Measurements from ENCODE around the gene SH2D3A. TPM values are rescaled to one million over a fixed set of nuclear protein-coding genes. Genes with fewer than 3 reads are reported as not detected.

Gene SH2D3A
- total RNA-seq, 4 donors from 2014 or later = 41.4 to 127 (median 55.5) TPM

DNA sequence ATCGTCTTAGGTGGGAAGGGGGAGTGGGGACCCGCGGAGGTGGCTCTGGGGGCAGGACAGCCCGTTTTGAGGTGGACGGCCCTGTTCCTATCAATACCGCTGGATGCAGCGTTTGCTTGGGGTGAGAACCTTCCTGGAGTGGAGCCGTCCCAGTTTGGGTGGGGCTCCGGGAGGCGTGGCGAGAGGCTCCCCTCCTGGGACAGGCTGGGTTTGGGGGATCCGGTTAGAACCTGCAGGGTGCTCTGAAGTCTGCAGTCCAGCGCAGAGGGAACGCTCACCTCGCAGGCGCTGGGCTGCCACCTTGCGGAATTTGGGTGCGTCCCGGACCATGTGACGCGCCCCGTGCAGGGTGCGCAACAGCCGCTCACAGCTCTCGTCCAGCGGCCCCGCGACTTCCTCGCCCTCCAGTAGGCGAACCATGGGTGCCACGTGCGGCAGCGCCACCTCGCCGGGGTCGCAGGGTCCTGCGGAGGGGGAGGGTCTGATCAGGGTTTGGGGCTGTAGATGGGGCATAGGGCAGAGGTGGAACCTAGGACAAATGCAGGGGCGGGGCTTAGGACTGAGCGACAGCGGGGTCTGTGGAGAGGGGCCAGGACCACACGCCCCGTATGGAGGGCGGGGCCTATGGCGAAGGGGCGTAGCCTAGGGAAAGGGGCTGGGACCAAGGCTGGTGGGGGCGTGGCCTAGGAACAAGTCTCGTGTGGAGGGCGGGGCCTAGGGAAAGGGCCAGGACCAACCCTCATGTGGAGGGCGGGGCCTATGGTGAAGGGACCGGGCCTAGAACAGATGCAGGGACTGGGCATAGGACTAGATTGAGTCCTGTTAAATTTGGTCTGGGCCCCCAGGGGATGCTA is 13.8 kb downstream of the SH2D3A start:
- H3K4me3 ChIP-seq = peak overlapping the region in 3 of 4 donors; percentile 5 to 37 (median 29)
- WGBS, 2 donors (ENCODE audit: low coverage in 1 of 2) = 3 to 4% methylated on average over 5 to 27 of the region's 50 CpGs

DNA sequence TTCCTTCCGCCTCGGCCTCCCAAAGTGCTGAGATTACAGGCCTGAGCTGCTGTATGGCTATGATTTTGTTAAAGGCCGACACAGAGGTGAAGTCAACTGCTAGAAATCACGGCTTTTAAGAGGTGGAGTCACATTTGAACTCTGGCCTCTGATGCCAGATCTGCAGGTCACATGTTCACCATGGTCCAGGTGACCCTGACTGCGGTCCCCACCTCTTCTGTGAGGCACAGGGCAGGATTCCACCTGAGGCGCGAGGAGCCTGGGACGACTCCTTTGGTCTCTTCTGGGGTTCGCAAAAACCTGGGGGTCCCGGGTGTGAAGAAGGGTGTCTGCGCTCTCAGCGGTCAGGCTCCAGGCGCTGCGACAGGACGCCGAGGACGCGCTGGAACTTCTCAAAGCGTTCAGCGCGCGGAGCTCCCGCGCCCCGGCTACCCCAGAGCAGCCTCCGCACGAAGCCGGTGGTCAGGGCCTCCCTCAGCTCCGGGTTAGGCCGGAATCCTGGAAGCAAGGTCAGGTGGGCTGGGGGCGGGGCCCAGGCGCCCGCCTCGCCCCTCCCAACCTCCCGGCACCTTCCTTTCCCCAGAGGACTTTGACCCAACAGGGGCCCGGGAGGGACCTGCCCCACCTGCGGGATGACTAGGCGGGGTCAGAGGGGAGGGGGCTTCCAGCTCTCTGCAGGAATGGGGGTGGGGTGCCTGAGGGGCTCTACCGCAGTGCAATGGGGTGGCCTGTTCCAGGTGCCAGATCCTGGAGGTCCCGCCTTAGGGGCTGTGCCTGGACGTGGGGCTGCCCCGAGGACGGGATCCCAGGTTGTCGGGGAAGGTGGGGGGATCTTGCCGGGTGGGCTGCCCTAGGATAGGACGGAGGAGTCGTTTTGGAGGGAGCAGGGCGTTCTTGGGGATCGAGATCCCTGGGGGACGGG is 14.7 kb downstream of the SH2D3A start:
- DNase-seq = peak; percentile 85

More for the DNA sequence above, 13.8 kb downstream of the SH2D3A start:
- H3K27me3 ChIP-seq = no peaks in the 10 kb centered on the region
- H3K4me1 ChIP-seq = peaks cover 0 to 18% (median 15%) of the 10 kb centered on the region in 4 donors
- in situ Hi-C loops (cut with MboI; ENCODE audit: low pct_ligation_motif_present in 1 of 4, low pct_unique_long_range_greater_than_20kb in 1 of 4, low sequenced_read_pairs in 3 of 4) (no loop called here), intact Hi-C loops (cut with DNase I; ENCODE audit: low total_unique reads) (no loop called here)
- H3K9me3 ChIP-seq = no peaks in the 10 kb centered on the region
- peaks cover 0 to 27% (median 12%) of the 10 kb centered on the region in 4 donors for H3K36me3 ChIP-seq
- peak; percentile 37 for TF ChIP-seq EP300 (IDR thresholded peaks at IDR 0.05; ENCODE audit: low read depth)
- TF ChIP-seq, protein P1, sequence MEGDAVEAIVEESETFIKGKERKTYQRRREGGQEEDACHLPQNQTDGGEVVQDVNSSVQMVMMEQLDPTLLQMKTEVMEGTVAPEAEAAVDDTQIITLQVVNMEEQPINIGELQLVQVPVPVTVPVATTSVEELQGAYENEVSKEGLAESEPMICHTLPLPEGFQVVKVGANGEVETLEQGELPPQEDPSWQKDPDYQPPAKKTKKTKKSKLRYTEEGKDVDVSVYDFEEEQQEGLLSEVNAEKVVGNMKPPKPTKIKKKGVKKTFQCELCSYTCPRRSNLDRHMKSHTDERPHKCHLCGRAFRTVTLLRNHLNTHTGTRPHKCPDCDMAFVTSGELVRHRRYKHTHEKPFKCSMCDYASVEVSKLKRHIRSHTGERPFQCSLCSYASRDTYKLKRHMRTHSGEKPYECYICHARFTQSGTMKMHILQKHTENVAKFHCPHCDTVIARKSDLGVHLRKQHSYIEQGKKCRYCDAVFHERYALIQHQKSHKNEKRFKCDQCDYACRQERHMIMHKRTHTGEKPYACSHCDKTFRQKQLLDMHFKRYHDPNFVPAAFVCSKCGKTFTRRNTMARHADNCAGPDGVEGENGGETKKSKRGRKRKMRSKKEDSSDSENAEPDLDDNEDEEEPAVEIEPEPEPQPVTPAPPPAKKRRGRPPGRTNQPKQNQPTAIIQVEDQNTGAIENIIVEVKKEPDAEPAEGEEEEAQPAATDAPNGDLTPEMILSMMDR (IDR thresholded peaks at IDR 0.05) = peak; percentile 38 to 81 (median 49)
- TF ChIP-seq POLR2A (IDR thresholded peaks at IDR 0.05) = peak; percentile 73
- peak in 2 of 3 donors; percentile 72 to 82 for TF ChIP-seq POLR2AphosphoS5 (IDR thresholded peaks at IDR 0.05)
- DNase-seq = peak; percentile 95
- H3K27ac ChIP-seq = peak overlapping the region; percentile 83 to 86 (median 84)

DNA sequence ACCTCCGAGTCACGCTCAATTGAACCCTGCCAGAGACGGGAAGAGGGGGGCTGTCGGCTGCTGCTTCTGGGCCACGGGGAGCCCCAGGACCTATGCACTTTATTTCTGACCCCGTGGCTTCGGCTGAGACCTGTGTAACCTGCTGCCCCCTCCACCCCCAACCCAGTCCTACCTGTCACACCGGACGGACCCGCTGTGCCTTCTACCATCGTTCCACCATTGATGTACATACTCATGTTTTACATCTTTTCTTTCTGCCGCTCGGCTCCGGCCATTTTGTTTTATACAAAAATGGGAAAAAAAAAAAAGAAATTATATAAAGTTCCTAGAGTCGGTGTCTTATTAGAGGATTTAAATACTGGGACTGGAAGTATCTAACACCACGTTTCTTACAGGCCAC is 16.0 kb downstream of the SH2D3A start:
- Histone ChIP-seq H3K9me3 (no peaks in the 10 kb centered on the region), H3K4me1 (peaks cover 0 to 18% (median 15%) of the 10 kb centered on the region in 4 donors), H3K27ac (peak overlapping the region in 3 of 4 donors; percentile 83 to 86 (median 85)), H3K27me3 (no peaks in the 10 kb centered on the region), H3K4me3 (no peak overlapping the region), H3K36me3 (peaks cover 0 to 47% (median 19%) of the 10 kb centered on the region in 4 donors)
- no peak for DNase-seq
- 93 to 94% methylated on average over 9 to 16 of the region's 16 CpGs for WGBS, 2 donors (ENCODE audit: low coverage in 1 of 2)
- TF ChIP-seq, protein P1 (IDR thresholded peaks at IDR 0.05) = no peak
- TF ChIP-seq POLR2AphosphoS5 (IDR thresholded peaks at IDR 0.05) = no peak
- no peak for TF ChIP-seq POLR2A (IDR thresholded peaks at IDR 0.05)
- no peak for TF ChIP-seq EP300 (IDR thresholded peaks at IDR 0.05; ENCODE audit: low read depth)
- intact Hi-C loops (cut with DNase I; ENCODE audit: low total_unique reads) (no loop called here), in situ Hi-C loops (cut with MboI; ENCODE audit: low pct_ligation_motif_present in 1 of 4, low pct_unique_long_range_greater_than_20kb in 1 of 4, low sequenced_read_pairs in 3 of 4) (no loop called here)

More for the DNA sequence above, 14.7 kb downstream of the SH2D3A start:
- Histone ChIP-seq H3K36me3 (peaks cover 0 to 34% (median 12%) of the 10 kb centered on the region in 4 donors), H3K4me1 (peaks cover 0 to 18% (median 15%) of the 10 kb centered on the region in 4 donors), H3K9me3 (no peaks in the 10 kb centered on the region), H3K27me3 (no peaks in the 10 kb centered on the region), H3K27ac (peak overlapping the region; percentile 83 to 86 (median 84)), H3K4me3 (peak overlapping the region in 3 of 4 donors; percentile 5 to 37 (median 29))
- TF ChIP-seq EP300 (IDR thresholded peaks at IDR 0.05; ENCODE audit: low read depth) (no peak), POLR2A (IDR thresholded peaks at IDR 0.05) (no peak), POLR2AphosphoS5 (IDR thresholded peaks at IDR 0.05) (peak in 1 of 3 donors; percentile 53)
- TF ChIP-seq, protein P1 (IDR thresholded peaks at IDR 0.05) = no peak
- WGBS, 2 donors (ENCODE audit: low coverage in 1 of 2) = 58 to 60% methylated on average over 3 to 35 of the region's 50 CpGs
- intact Hi-C loops (cut with DNase I; ENCODE audit: low total_unique reads) = no loop called here
- in situ Hi-C loops (cut with MboI; ENCODE audit: low pct_ligation_motif_present in 1 of 4, low pct_unique_long_range_greater_than_20kb in 1 of 4, low sequenced_read_pairs in 3 of 4) = no loop called here
